Right atrium auricular region (tissue), 2 donors: ENCODE results near the gene SENP2. TPM values are rescaled to one million over a fixed set of nuclear protein-coding genes. Genes with fewer than 3 reads are reported as not detected.

Source experiments
- DNase-seq: peaks from one replicate; pipeline ENCODE4 v3.0.0-alpha.2; 2019; ENCODE audit warnings: low spot score
- H3K27ac ChIP-seq, 2 donors: fragments of 200-600 bp; sonication (generic); 1 replicate in 1 of 2; 2 replicates in 1 of 2; pipeline ENCODE4 v1.5.1; 2016 to 2019
- H3K27me3 ChIP-seq, 2 donors: fragments of 200-600 bp; sonication (generic); one replicate each; pipeline versions ENCODE4 v1.5.1 to v1.6.0; 2017 to 2019
- H3K36me3 ChIP-seq: fragments of 200-600 bp; sonication (generic); one replicate; pipeline ENCODE4 v1.5.1; 2016
- H3K4me1 ChIP-seq, 2 donors: fragments of 200-600 bp; sonication (generic); one replicate each; pipeline versions ENCODE4 v1.5.1 to v1.6.0; 2017 to 2019
- H3K4me3 ChIP-seq, 2 donors: fragments of 200-600 bp; sonication (generic); 1 replicate in 1 of 2; 2 replicates in 1 of 2; pipeline ENCODE4 v1.5.1; 2017 to 2019; ENCODE audit warnings: mild to moderate bottlenecking in 1 of 2, moderate library complexity in 1 of 2
- H3K9me3 ChIP-seq, 2 donors: fragments of 200-600 bp; sonication (generic); one replicate each; pipeline ENCODE4 v1.5.1; 2019
- CTCF ChIP-seq, 2 donors: fragments of 200-600 bp; sonication (generic); IDR thresholded peaks; one replicate each; pipeline ENCODE4 v1.5.1; 2019; ENCODE audit warnings: antibody characterized with exemption in 2 of 2
- total RNA-seq, 2 donors: library from RNA; depleted of rRNA; stranded (reverse); fragments of >200 nt; gene quantifications; one replicate each; pipeline ENCODE4 v1.1.0, GENCODE V29; 2016

Gene SENP2
- total RNA-seq, 2 donors from 2014 or later = 10.8 to 17.8 TPM

- no peak for TF ChIP-seq CTCF (IDR thresholded peaks at IDR 0.05)
- H3K4me1 ChIP-seq = peaks cover 0 to 46% of the 10 kb centered on the region in 2 donors
- H3K9me3 ChIP-seq = no peaks in the 10 kb centered on the region
- no peak overlapping the region for H3K4me3 ChIP-seq
- H3K27me3 ChIP-seq = no peaks in the 10 kb centered on the region
- H3K36me3 ChIP-seq = no peaks in the 10 kb centered on the region
- peak; percentile 87 for DNase-seq
- H3K27ac ChIP-seq = peak overlapping the region; percentile 80 to 87
These were observed 70.3 kb downstream of the SENP2 start for GRCh38 chr3:185656321-185656840.

GRCh38 chr3:185657211-185657610 is 71.1 kb downstream of the SENP2 start:
- no peaks in the 10 kb centered on the region for H3K27me3 ChIP-seq
- H3K36me3 ChIP-seq = no peaks in the 10 kb centered on the region
- DNase-seq = peak; percentile 54
- H3K4me3 ChIP-seq = no peak overlapping the region
- H3K27ac ChIP-seq = peak overlapping the region; percentile 24 to 73
- peaks cover 0 to 46% of the 10 kb centered on the region in 2 donors for H3K4me1 ChIP-seq
- no peaks in the 10 kb centered on the region for H3K9me3 ChIP-seq
- no peak for TF ChIP-seq CTCF (IDR thresholded peaks at IDR 0.05)

- peak overlapping the region; percentile 19 to 69 for H3K27ac ChIP-seq
- H3K27me3 ChIP-seq = no peaks in the 10 kb centered on the region
- H3K4me1 ChIP-seq = peaks cover 0 to 46% of the 10 kb centered on the region in 2 donors
- peak; percentile 58 for DNase-seq
- TF ChIP-seq CTCF (IDR thresholded peaks at IDR 0.05) = no peak
- no peaks in the 10 kb centered on the region for H3K36me3 ChIP-seq
- no peaks in the 10 kb centered on the region for H3K9me3 ChIP-seq
- no peak overlapping the region for H3K4me3 ChIP-seq
These were observed 71.8 kb downstream of the SENP2 start for GRCh38 chr3:185657691-185658503.

- Histone ChIP-seq H3K4me1 (peaks cover 0 to 46% of the 10 kb centered on the region in 2 donors), H3K27me3 (no peaks in the 10 kb centered on the region), H3K36me3 (no peaks in the 10 kb centered on the region), H3K9me3 (no peaks in the 10 kb centered on the region), H3K27ac (peak overlapping the region; percentile 19 to 72), H3K4me3 (no peak overlapping the region)
- TF ChIP-seq CTCF (IDR thresholded peaks at IDR 0.05) = no peak
- DNase-seq = peak; percentile 93
These were observed 72.4 kb downstream of the SENP2 start for GRCh38 chr3:185658504-185658912.

GRCh38 chr3:185658943-185659342 is 72.8 kb downstream of the SENP2 start:
- Histone ChIP-seq H3K9me3 (no peaks in the 10 kb centered on the region), H3K4me3 (no peak overlapping the region), H3K27ac (peak overlapping the region; percentile 19 to 72), H3K4me1 (peaks cover 0 to 46% of the 10 kb centered on the region in 2 donors), H3K36me3 (no peaks in the 10 kb centered on the region), H3K27me3 (no peaks in the 10 kb centered on the region)
- peak; percentile 59 for DNase-seq
- no peak for TF ChIP-seq CTCF (IDR thresholded peaks at IDR 0.05)
